NCI-H2029 (cell line): Measurements from ENCODE around the gene C1orf141.
"Not testable (repeated sequence)": the region's sequence is repeated elsewhere in the genome, so short reads cannot be mapped to it uniquely, and the experiment has no call there.

Experiments
- DNase-seq: peaks from one replicate; lab custom pipeline; 2025; lab: John Stamatoyannopoulos, UW

C1orf141 gene

GRCh38 chr1:67142931-67143330, 8.2 kb upstream of the C1orf141 start:
- no peak for DNase-seq

DNA sequence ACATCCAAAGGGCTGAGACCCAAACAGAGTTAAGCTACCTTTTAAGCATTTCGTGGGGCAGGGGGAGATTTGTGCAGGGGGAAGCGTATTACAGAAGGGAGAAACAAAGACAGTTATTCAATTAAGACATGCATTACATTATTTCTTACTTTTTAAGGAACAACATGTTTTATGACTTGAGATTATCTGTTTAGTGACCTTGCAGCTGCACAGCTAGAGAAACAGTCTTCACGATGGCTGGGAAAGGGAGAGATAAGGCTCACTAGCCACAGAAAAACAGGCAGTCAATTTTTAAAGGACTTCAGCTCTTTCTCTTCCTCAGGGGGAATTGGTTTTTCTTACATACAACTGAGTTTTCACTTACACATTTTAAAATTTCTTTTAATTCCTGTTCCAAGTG, 7.1 kb upstream of the C1orf141 start:
- DNase-seq: not testable (repeated sequence)

DNA sequence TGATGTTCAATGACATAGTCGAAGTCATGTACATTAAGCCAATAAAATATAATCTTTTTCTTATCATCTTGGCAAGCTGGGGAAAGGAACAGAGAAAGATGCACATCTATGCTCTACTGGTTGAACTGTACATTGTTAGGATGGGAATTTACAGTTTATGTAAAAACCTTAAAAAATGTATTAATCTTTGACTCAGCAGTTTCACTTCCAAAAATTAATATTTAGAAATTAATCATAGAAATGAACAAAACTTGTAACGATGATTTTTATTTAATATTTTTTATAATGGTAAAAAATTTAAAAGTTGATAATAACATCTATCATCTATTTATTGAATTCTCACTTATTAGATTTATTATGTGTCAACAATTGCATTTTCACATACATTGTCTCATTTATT, 5.7 kb upstream of the C1orf141 start:
- no peak for DNase-seq

DNA sequence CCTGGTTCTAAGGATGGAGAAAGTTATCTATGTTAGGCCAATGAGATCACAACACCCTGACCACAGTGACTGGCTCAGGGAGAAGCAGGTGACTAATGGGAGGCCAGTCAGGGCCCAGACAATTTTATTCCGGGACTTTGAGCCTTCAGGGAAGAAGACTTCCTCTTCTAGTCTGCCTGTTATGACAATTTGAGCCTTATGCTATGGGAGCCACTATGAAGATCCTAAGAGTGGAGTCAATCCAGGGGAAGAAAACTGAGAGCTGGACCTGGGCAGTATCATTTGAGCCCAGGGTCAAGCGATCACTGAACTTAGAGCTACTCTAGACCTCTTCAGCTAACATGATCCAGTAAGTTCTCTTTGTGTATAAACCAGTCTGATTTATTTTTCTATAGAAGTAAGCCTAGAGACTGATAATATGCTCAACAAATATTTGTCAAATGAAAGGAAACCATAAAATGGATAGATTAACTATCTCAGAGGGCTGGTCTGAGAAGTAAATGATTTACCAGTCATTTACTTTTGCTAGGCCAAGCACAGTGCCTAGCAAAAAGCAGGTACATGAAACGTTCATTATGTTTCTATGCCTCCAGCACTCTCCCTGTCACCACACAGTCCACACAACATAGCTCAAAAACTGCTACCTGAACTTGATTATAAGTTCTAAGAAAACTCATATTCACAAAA, 4.2 kb upstream of the C1orf141 start:
- no peak for DNase-seq

DNA sequence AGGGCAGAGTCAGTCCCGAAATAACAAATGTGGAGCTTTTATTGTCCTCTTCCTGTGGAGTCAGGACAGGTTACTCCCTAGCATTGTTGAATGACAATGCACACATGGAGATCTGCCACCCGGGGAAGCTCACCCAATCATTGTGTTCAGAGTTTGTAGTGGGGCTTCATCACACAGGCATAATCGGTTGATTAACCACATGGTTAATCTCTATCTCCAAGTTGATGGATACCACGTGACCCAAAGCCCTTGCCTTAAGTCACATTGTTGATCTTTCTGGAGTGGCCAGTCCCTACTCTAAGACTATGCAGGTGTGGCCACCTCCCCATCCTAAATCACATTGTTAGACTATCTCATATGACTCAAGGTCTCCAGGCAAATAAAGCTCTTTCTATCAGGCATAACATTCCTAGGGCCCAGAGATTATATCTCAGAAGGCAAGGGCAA, 2.6 kb upstream of the C1orf141 start:
- no peak for DNase-seq

- DNase-seq: no peak
Measured at GRCh38 chr1:67135354-67135753, 584 bp upstream of the C1orf141 start.

DNA sequence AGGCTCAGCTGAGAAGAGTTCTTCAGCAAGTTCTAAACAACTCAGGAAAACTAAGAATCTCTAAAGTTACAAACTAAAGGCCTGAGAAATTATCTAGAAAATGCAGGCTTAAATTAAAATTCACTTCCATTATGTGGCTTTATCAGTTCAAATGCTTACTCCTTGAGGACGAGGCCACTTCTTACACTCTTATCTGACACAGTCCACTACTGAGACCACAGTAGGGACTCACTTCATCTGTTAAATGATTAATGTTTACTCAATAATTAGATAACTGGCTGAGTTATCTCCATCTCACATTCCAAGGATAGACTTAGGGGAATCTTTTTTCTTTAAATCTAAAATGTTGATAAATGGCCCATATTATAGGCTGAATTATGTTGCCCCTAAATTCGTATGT, 1.6 kb downstream of the C1orf141 start:
- no peak for DNase-seq

GRCh38 chr1:67130673-67131072, 4.1 kb downstream of the C1orf141 start:
- DNase-seq: no peak

GRCh38 chr1:67126974-67127373, 7.8 kb downstream of the C1orf141 start:
- no peak for DNase-seq

- DNase-seq: no peak
Measured at GRCh38 chr1:67126111-67126746, 8.5 kb downstream of the C1orf141 start.

DNA sequence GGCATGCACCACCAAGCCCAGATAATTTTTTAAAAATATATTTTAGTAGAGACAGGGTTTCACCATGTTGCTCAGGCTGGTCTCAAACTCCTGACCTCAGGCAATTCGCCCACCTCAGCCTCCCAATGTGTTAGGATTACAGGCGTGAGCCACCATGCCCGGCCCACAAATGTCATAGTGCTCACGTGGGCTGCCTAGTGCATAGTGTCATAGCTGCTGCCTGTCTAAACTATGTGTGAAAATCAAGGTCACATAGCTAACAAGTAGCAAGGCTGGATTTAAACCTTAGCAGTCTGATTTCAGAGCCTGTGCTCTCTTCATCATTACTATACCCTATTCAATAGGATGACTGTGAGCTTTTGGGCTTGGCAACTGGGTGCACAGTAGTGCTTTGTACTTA, 10.3 kb downstream of the C1orf141 start:
- DNase-seq: no peak

- no peak for DNase-seq
Measured at GRCh38 chr1:67120855-67121619, 13.7 kb downstream of the C1orf141 start.

GRCh38 chr1:67118646-67119045, 16.1 kb downstream of the C1orf141 start:
- DNase-seq: no peak

DNA sequence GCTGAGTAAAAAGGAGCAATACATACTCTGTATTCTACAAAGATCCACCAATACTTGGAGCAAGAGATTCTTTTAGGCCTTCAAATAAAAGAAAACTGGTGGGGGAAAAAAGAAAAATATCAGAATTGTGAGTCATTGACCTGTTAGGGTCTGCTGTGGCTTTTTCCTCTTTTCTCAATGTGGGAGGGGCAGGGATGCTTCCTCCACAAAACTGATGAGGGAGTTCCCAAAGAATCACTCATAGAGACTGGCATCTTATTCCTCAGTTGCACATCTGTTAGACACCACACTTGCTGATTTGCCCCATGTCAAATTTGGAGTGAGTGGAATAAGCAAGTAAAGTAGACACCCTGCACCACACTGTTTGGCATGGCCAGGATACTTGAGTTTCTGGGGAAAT, 16.6 kb downstream of the C1orf141 start:
- DNase-seq: no peak

DNA sequence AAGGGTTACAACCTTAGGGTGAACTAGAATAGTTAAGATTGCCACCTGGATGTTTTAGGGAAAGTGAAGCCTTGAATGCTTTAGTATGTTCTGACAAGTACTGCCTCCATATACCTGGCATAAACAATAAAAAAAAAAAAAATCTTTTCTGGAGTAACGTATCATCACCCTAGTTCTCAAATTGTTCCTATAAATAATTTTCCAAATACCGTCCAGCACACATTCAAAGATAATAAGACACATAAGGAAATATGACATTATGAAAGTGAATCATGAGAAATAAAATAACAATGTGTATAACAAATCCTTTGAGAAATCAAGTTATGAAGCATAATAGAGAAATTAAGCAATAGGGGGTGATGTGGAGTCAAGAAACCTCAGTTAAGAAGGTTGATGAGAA, 20.6 kb downstream of the C1orf141 start:
- DNase-seq: no peak

GRCh38 chr1:67110352-67110751, 24.4 kb downstream of the C1orf141 start:
- no peak for DNase-seq

DNA sequence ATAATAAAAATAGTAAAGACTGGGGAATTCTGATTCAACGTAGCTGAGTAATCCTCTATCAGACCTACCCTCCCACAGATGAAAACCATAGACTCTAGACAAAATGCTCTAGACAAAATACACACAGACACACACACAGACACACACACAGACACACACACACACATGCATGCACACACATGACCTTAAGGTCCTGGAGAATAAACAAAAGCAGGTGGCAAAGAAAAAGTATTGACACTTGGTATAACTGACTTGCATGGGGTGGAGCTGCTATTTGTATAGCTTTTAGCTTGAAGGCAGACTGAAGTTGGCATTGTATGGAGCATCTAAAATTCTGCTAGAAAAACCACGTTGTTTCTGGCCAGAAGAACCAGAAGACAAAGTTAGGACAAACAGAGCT, 29.3 kb downstream of the C1orf141 start:
- DNase-seq: no peak

GRCh38 chr1:67103548-67103947, 31.2 kb downstream of the C1orf141 start:
- DNase-seq: no peak

GRCh38 chr1:67100833-67101232, 33.9 kb downstream of the C1orf141 start:
- DNase-seq: no peak

- no peak for DNase-seq
Measured at GRCh38 chr1:67097305-67097704, 37.5 kb downstream of the C1orf141 start.

- no peak for DNase-seq
Measured at GRCh38 chr1:67094191-67094590, 40.6 kb downstream of the C1orf141 start.

DNA sequence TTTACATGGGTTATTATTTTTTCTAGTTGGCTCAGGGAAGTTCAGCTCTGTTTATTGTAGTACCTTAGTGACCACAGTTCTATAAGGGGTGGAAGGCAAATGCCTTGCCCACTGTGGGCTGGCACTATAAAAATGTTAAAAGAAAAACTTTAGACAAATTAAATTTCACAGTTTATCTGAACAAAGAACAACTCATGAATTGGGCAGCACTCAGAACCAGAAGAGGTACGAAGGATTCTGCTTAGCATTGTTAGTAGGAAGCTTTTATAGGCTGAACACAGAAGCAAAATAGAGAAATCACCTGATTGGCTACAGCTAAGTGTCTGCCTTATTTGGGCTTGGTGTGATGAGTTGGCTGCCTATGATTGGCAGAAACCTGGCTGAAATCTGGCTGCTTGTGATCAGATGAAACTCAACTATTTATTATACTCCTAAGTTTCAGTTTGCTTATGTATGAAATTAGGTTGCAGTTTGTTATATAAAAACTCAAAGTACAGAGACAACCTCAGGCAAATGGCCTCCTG, 45.0 kb downstream of the C1orf141 start:
- DNase-seq: no peak

GRCh38 chr1:67088440-67088839, 46.3 kb downstream of the C1orf141 start:
- DNase-seq: no peak
